GM18505 (cell line): Measurements from ENCODE around the gene IFNAR1.
A peak's percentile ranks its signal among the peaks of the same experiment; 100 is the strongest.
"Not testable (repeated sequence)": the region's sequence is repeated elsewhere in the genome, so short reads cannot be mapped to it uniquely, and the experiment has no call there.

Experiments used
- ATAC-seq: cut with Tn5 transposase; IDR thresholded peaks from one replicate; pipeline ENCODE4 v1.9.1; 2021; ENCODE audit not compliant: unreplicated experiment
- POLR2A ChIP-seq: IDR thresholded peaks from 4 replicates; pipeline ENCODE4 v1.6.1; 2011; ENCODE audit warnings: borderline replicate concordance; ENCODE audit not compliant: insufficient read depth, insufficient read length; ENCODE audit errors: extremely low read depth

Gene IFNAR1

GRCh38 chr21:33380483-33380998 is 55.8 kb downstream of the IFNAR1 start:
- ATAC-seq = peak; percentile 45
- TF ChIP-seq POLR2A = peak; percentile 51

- not testable (repeated sequence) for ATAC-seq
These were observed 56.6 kb downstream of the IFNAR1 start for GRCh38 chr21:33381381-33381780.

- peak; percentile 71 for TF ChIP-seq POLR2A
- ATAC-seq = peak; percentile 72
These were observed 58.5 kb downstream of the IFNAR1 start for GRCh38 chr21:33383056-33383888.

GRCh38 chr21:33384841-33385331 is 60.1 kb downstream of the IFNAR1 start:
- no peak for ATAC-seq
- TF ChIP-seq POLR2A = no peak

GRCh38 chr21:33386222-33386784 is 61.5 kb downstream of the IFNAR1 start:
- TF ChIP-seq POLR2A = no peak

GRCh38 chr21:33387294-33387693 is 62.5 kb downstream of the IFNAR1 start:
- no peak for ATAC-seq

More at GRCh38 chr21:33386222-33386784, 61.5 kb downstream of the IFNAR1 start:
- ATAC-seq = no peak

GRCh38 chr21:33388188-33388587 is 63.4 kb downstream of the IFNAR1 start:
- no peak for TF ChIP-seq POLR2A
- ATAC-seq = no peak

More at GRCh38 chr21:33387294-33387693, 62.5 kb downstream of the IFNAR1 start:
- no peak for TF ChIP-seq POLR2A

GRCh38 chr21:33390479-33390878 is 65.7 kb downstream of the IFNAR1 start:
- no peak for ATAC-seq
- TF ChIP-seq POLR2A = no peak

- no peak for TF ChIP-seq POLR2A
- no peak for ATAC-seq
These were observed 66.9 kb downstream of the IFNAR1 start for GRCh38 chr21:33391656-33392055.

GRCh38 chr21:33392284-33392985 is 67.7 kb downstream of the IFNAR1 start:
- no peak for ATAC-seq
- TF ChIP-seq POLR2A = no peak

GRCh38 chr21:33393348-33393747 is 68.6 kb downstream of the IFNAR1 start:
- no peak for ATAC-seq
- TF ChIP-seq POLR2A = no peak

GRCh38 chr21:33394260-33394659 is 69.5 kb downstream of the IFNAR1 start:
- ATAC-seq = no peak
- TF ChIP-seq POLR2A = no peak

- TF ChIP-seq POLR2A = no peak
- ATAC-seq = no peak
These were observed 71.1 kb downstream of the IFNAR1 start for GRCh38 chr21:33395891-33396331.
